Brain microvascular endothelial cell (primary cell): ENCODE measurements around the gene COCH.

Experiments
- DNase-seq: peaks from one replicate; pipeline ENCODE4 v3.0.0-alpha.2; 2020
- H3K27ac ChIP-seq: fragments of 250-450 bp; sonication (Bioruptor Pico); 2 replicates; pipeline ENCODE4 v1.5.1; 2020; ENCODE audit warnings: mild to moderate bottlenecking, moderate library complexity
- H3K27me3 ChIP-seq: fragments of 250-450 bp; sonication (Bioruptor Pico); replicated peaks from 2 replicates; pipeline ENCODE4 v1.5.1; 2020; ENCODE audit warnings: mild to moderate bottlenecking
- H3K36me3 ChIP-seq: fragments of 250-450 bp; sonication (Bioruptor Pico); replicated peaks from 2 replicates; pipeline ENCODE4 v1.5.1; 2020; ENCODE audit warnings: mild to moderate bottlenecking
- H3K4me3 ChIP-seq: 2 replicates; pipeline ENCODE4 v1.5.1; 2011; ENCODE audit warnings: low read depth, mild to moderate bottlenecking, control low read depth, low read length, moderate library complexity
- in situ Hi-C: cut with HindIII; loops from 2 replicates; pipeline ENCODE4 v1.10.0; 2017; ENCODE audit warnings: low sequenced_read_pairs, low pct_ligation_motif_present
- TF ChIP-seq, protein P1 (sequence below): IDR thresholded peaks from 2 replicates; pipeline ENCODE4 v1.5.1; 2011; ENCODE audit warnings: low read depth, mild to moderate bottlenecking, moderate library complexity, low read length, control low read depth, inconsistent platforms; ENCODE audit errors: missing control alignments

COCH gene

DNA sequence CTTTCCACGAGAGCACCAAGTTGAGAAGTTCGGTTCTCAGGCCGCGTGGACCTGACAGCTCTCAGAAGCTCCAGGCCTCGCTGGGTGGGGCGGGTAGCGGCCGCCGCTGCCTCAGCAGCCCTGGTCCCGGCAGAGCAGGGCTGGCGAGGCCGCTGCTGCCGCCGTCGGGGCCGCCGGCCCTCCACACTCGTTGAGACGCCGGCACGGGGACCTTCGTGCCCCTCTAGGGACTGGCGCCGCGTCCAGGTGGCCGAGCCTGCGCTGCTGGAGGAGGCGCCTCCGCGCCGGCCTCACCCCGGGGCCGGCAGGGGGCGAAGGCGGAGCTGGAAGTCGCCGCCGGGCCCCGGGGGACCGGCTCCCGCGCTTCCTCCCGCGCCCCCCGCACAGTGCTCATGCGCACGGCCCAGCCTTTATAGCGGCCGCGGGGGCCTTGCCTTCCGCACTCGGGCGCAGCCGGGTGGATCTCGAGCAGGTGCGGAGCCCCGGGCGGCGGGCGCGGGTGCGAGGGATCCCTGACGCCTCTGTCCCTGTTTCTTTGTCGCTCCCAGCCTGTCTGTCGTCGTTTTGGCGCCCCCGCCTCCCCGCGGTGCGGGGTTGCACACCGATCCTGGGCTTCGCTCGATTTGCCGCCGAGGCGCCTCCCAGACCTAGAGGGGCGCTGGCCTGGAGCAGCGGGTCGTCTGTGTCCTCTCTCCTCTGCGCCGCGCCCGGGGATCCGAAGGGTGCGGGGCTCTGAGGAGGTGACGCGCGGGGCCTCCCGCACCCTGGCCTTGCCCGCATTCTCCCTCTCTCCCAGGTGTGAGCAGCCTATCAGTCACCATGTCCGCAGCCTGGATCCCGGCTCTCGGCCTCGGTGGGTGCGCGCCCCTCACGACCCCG is at the start of gene COCH:
COCH (plus strand) TSS at position 440 of the 879 bp plus-strand sequence; CDS start at position 820, 380 bp downstream.
- Histone ChIP-seq H3K36me3 (no peaks in the 10 kb centered on the region), H3K27ac (no peak within 1 kb of the TSS), H3K4me3 (peak within 1 kb of the TSS; percentile 56), H3K27me3 (peaks cover 11% of the 10 kb centered on the region)
- in situ Hi-C loops, result no loop called here
- TF ChIP-seq, protein P1, sequence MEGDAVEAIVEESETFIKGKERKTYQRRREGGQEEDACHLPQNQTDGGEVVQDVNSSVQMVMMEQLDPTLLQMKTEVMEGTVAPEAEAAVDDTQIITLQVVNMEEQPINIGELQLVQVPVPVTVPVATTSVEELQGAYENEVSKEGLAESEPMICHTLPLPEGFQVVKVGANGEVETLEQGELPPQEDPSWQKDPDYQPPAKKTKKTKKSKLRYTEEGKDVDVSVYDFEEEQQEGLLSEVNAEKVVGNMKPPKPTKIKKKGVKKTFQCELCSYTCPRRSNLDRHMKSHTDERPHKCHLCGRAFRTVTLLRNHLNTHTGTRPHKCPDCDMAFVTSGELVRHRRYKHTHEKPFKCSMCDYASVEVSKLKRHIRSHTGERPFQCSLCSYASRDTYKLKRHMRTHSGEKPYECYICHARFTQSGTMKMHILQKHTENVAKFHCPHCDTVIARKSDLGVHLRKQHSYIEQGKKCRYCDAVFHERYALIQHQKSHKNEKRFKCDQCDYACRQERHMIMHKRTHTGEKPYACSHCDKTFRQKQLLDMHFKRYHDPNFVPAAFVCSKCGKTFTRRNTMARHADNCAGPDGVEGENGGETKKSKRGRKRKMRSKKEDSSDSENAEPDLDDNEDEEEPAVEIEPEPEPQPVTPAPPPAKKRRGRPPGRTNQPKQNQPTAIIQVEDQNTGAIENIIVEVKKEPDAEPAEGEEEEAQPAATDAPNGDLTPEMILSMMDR, result no peak
- no peak for DNase-seq

DNA sequence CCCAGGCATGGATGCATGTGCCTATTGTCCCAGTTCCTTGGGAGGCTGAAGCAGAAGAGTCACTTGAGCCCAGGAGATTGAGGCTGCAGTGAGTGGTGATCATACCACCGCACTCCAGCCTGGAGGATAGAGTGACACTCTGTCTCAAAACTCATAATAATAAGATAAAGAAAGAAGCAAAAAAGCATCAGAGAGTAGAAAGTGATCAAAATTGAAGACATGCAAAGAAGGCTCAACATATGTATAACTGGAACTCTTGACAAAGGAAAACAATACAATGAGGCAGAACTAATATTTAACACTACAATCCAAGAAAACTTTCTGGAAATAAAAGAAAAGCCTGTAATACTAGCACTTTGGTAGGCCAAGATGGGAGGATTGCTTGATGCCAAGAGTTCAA is 48.3 kb upstream of the COCH start:
- Histone ChIP-seq H3K4me3 (no peak overlapping the region), H3K27ac (no peak overlapping the region), H3K36me3 (no peaks in the 10 kb centered on the region), H3K27me3 (no peaks in the 10 kb centered on the region)
- no peak for DNase-seq
- in situ Hi-C loops, result no loop called here
- TF ChIP-seq, protein P1, result no peak

DNA sequence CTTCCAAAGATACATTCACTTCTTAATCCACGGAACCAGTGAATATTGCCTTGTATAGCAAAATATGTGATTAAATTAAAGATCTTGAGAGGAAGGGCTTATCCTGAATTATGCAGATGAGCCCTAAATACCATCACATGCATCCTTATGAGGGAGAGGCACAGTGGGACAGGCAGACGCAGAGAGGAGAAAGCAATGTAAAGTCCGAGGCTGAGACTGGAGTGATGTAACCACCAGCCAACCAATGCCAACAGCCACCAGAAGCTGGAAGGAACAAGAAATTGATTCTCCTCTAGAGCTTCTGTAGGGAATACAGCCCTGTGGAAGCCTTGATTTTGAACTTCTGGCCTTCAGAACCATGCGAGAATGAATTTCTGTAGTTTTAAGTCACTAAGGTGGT is 44.5 kb upstream of the COCH start:
- TF ChIP-seq, protein P1, result no peak
- Histone ChIP-seq H3K27me3 (no peaks in the 10 kb centered on the region), H3K4me3 (no peak overlapping the region), H3K36me3 (no peaks in the 10 kb centered on the region), H3K27ac (no peak overlapping the region)
- in situ Hi-C loops, result no loop called here
- DNase-seq, result no peak

DNA sequence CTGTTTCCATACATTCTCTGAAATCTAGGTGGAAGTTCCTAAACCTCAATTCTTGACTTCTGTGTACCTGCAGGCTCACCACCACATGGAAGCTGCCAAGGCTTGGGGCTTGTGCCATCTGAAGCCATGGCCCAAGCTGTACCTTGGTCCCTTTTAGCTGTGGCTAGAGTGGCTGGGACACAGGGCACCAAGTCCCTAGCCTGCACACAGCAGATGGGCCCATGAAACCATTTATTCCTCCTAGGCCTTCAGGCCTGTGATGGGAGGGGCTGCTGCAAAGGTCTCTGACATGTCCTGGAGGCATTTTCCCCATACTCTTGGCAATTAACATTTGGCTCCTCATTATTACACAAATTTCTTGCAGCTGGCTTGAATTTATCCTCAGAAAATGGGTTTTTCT is 40.0 kb upstream of the COCH start:
- TF ChIP-seq, protein P1, result no peak
- Histone ChIP-seq H3K27me3 (no peaks in the 10 kb centered on the region), H3K36me3 (no peaks in the 10 kb centered on the region), H3K4me3 (no peak overlapping the region), H3K27ac (no peak overlapping the region)
- in situ Hi-C loops, result no loop called here
- no peak for DNase-seq

DNA sequence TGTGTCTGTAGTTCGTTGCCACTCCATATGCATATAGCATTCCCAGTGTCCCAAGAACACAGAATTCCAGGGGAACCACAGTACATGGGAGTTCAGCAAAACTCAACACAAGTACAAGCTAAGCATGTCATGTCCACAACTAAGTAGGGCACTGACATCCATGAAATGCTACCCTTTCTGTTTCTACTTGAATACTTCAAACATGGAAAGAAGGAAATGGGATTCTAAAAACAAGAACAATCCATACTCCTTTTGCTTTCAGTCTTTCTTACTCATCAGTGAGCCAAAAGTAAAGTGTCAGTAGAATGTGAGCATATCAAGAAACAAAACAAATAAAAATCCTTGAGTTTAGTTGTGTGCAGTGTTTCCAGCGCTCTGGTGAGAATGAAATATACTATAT is 36.0 kb upstream of the COCH start:
- Histone ChIP-seq H3K4me3 (no peak overlapping the region), H3K27ac (no peak overlapping the region), H3K27me3 (no peaks in the 10 kb centered on the region), H3K36me3 (no peaks in the 10 kb centered on the region)
- TF ChIP-seq, protein P1, result no peak
- no peak for DNase-seq
- in situ Hi-C loops, result no loop called here
